ENCODE results near the gene SLC19A1. TPM values are rescaled to one million over a fixed set of nuclear protein-coding genes. Genes with fewer than 3 reads are reported as not detected.

Gene SLC19A1
- total and polyA plus RNA-seq, 10 donors = 7.5 to 52.8 (median 32.4) TPM

GRCh38 chr21:45491056-45491455 lies 51.2 kb downstream of the SLC19A1 start:
- WGBS, 5 donors = 85 to 95% (median 89%) methylated on average over 8 to 20 of the region's 20 CpGs; no CpG with 5 or more reads in 1 of the 5 donors
- H3K27ac ChIP-seq = peak overlapping the region in 2 of 8 donors; percentile 63 to 72
- no peaks in the 10 kb centered on the region for H3K9me3 ChIP-seq
- peaks cover 0 to 26% (median 3%) of the 10 kb centered on the region in 6 donors for H3K4me1 ChIP-seq
- H3K27me3 ChIP-seq (replicated peaks in 1 of 7) = no peaks in the 10 kb centered on the region
- peaks cover 0 to 68% (median 2%) of the 10 kb centered on the region in 6 donors for H3K36me3 ChIP-seq
- no peak overlapping the region for H3K4me3 ChIP-seq
- TF ChIP-seq CTCF (IDR thresholded peaks at IDR 0.05 in 8 of 11, conservative IDR thresholded peaks at IDR 0.05 in 3 of 11) = no peak
- no peak for TF ChIP-seq POLR2AphosphoS5 (IDR thresholded peaks at IDR 0.05)
- TF ChIP-seq POLR2A (IDR thresholded peaks at IDR 0.05) = no peak
- intact Hi-C loops (cut with DNase I; ENCODE audit: low total_unique reads) = no loop called here
- DNase-seq = no peak

GRCh38 chr21:45490049-45490731 lies 52.0 kb downstream of the SLC19A1 start:
- no peak overlapping the region for H3K4me3 ChIP-seq
- DNase-seq = no peak
- intact Hi-C loops (cut with DNase I; ENCODE audit: low total_unique reads) = no loop called here
- peaks cover 0 to 26% (median 3%) of the 10 kb centered on the region in 6 donors for H3K4me1 ChIP-seq
- WGBS, 5 donors = 78 to 90% (median 80%) methylated on average over 16 to 27 of the region's 29 CpGs
- H3K9me3 ChIP-seq = no peaks in the 10 kb centered on the region
- H3K36me3 ChIP-seq = peaks cover 0 to 60% (median 0%) of the 10 kb centered on the region in 6 donors
- TF ChIP-seq POLR2A (IDR thresholded peaks at IDR 0.05) (no peak), POLR2AphosphoS5 (IDR thresholded peaks at IDR 0.05) (no peak), CTCF (IDR thresholded peaks at IDR 0.05 in 8 of 11, conservative IDR thresholded peaks at IDR 0.05 in 3 of 11) (no peak)
- no peaks in the 10 kb centered on the region for H3K27me3 ChIP-seq (replicated peaks in 1 of 7)
- peak overlapping the region in 2 of 8 donors; percentile 63 to 72 for H3K27ac ChIP-seq

GRCh38 chr21:45489722-45489982 lies 52.6 kb downstream of the SLC19A1 start:
- Histone ChIP-seq H3K4me1 (peaks cover 0 to 26% (median 3%) of the 10 kb centered on the region in 6 donors), H3K27me3 (replicated peaks in 1 of 7) (no peaks in the 10 kb centered on the region), H3K4me3 (no peak overlapping the region), H3K36me3 (peaks cover 0 to 54% (median 0%) of the 10 kb centered on the region in 6 donors), H3K27ac (peak overlapping the region in 4 of 8 donors; percentile 27 to 72 (median 52)), H3K9me3 (no peaks in the 10 kb centered on the region)
- no peak for DNase-seq
- TF ChIP-seq POLR2AphosphoS5 (IDR thresholded peaks at IDR 0.05) (no peak), CTCF (IDR thresholded peaks at IDR 0.05 in 8 of 11, conservative IDR thresholded peaks at IDR 0.05 in 3 of 11) (no peak), POLR2A (IDR thresholded peaks at IDR 0.05) (no peak)
- intact Hi-C loops (cut with DNase I; ENCODE audit: low total_unique reads) = no loop called here
- WGBS, 5 donors = 20 to 61% (median 37%) methylated on average over 7 to 9 of the region's 9 CpGs

GRCh38 chr21:45488931-45489721 lies 53.1 kb downstream of the SLC19A1 start:
- H3K27me3 ChIP-seq (replicated peaks in 1 of 7) = no peaks in the 10 kb centered on the region
- peaks cover 0 to 49% (median 0%) of the 10 kb centered on the region in 6 donors for H3K36me3 ChIP-seq
- peak overlapping the region in 4 of 8 donors; percentile 27 to 72 (median 52) for H3K27ac ChIP-seq
- TF ChIP-seq POLR2A (IDR thresholded peaks at IDR 0.05) (no peak), CTCF (IDR thresholded peaks at IDR 0.05 in 8 of 11, conservative IDR thresholded peaks at IDR 0.05 in 3 of 11) (no peak), POLR2AphosphoS5 (IDR thresholded peaks at IDR 0.05) (peak in 1 of 3 donors; percentile 38)
- H3K9me3 ChIP-seq = no peaks in the 10 kb centered on the region
- no peak for DNase-seq
- 89 to 94% (median 93%) methylated on average over 31 to 36 of the region's 36 CpGs for WGBS, 5 donors
- no peak overlapping the region for H3K4me3 ChIP-seq
- intact Hi-C loops (cut with DNase I; ENCODE audit: low total_unique reads) = no loop called here
- peaks cover 0 to 26% (median 3%) of the 10 kb centered on the region in 6 donors for H3K4me1 ChIP-seq
